DLD1 (cell line): ENCODE results near the gene GALNT18.

Source experiments
- in situ Hi-C: cut with HindIII; loops from 2 replicates; pipeline ENCODE4 v1.10.0; 2017; ENCODE audit warnings: low sequenced_read_pairs

The GALNT18 gene

GRCh38 chr11:11621573-11622339 lies at the start of gene GALNT18:
TSS of gene GALNT18 (minus strand) at chr11:11622005.
- in situ Hi-C loops: no loop called here

GRCh38 chr11:11670574-11670973 lies 48.8 kb upstream of the GALNT18 start:
- in situ Hi-C loops: no loop called here

- in situ Hi-C loops: no loop called here
These were observed 47.5 kb upstream of the GALNT18 start for GRCh38 chr11:11669233-11669846.

- in situ Hi-C loops: no loop called here
These were observed 47.0 kb upstream of the GALNT18 start for GRCh38 chr11:11668781-11669180.

GRCh38 chr11:11668274-11668673 lies 46.5 kb upstream of the GALNT18 start:
- in situ Hi-C loops: no loop called here

GRCh38 chr11:11667056-11667455 lies 45.3 kb upstream of the GALNT18 start:
- in situ Hi-C loops: no loop called here

GRCh38 chr11:11665407-11665806 lies 43.6 kb upstream of the GALNT18 start:
- in situ Hi-C loops: no loop called here

- in situ Hi-C loops: no loop called here
These were observed 42.1 kb upstream of the GALNT18 start for GRCh38 chr11:11663907-11664306.

GRCh38 chr11:11662578-11662977 lies 40.8 kb upstream of the GALNT18 start:
- in situ Hi-C loops: no loop called here

- in situ Hi-C loops: no loop called here
These were observed 39.7 kb upstream of the GALNT18 start for GRCh38 chr11:11661326-11662040.

GRCh38 chr11:11660363-11660740 lies 38.5 kb upstream of the GALNT18 start:
- in situ Hi-C loops: no loop called here

- in situ Hi-C loops: no loop called here
These were observed 38.0 kb upstream of the GALNT18 start for GRCh38 chr11:11659567-11660362.

- in situ Hi-C loops: no loop called here
These were observed 35.6 kb upstream of the GALNT18 start for GRCh38 chr11:11657218-11657955.

- in situ Hi-C loops: no loop called here
These were observed 19.8 kb upstream of the GALNT18 start for GRCh38 chr11:11641581-11641980.

GRCh38 chr11:11640996-11641395 lies 19.2 kb upstream of the GALNT18 start:
- in situ Hi-C loops: no loop called here

- in situ Hi-C loops: no loop called here
These were observed 18.3 kb upstream of the GALNT18 start for GRCh38 chr11:11640152-11640551.

- in situ Hi-C loops: no loop called here
These were observed 14.9 kb upstream of the GALNT18 start for GRCh38 chr11:11636671-11637070.

GRCh38 chr11:11635443-11635842 lies 13.6 kb upstream of the GALNT18 start:
- in situ Hi-C loops: no loop called here

GRCh38 chr11:11629368-11629767 lies 7.6 kb upstream of the GALNT18 start:
- in situ Hi-C loops: no loop called here

- in situ Hi-C loops: no loop called here
These were observed 6.8 kb upstream of the GALNT18 start for GRCh38 chr11:11628651-11629050.
